Measurements from ENCODE around the gene HEPN1.

HEPN1 gene

GRCh38 chr11:124935548-124936514 is 16.8 kb downstream of the HEPN1 start, which contains the start of gene HEPACAM:
Gene HEPACAM, minus strand, starts transcription at chr11:124936047. Its CDS starts 41 bp downstream, at chr11:124936006.
- TF ChIP-seq CTCF (IDR thresholded peaks at IDR 0.05; ENCODE audit: low read depth, low read length): no peak
- H3K4me3 ChIP-seq (ENCODE audit: low read depth, low read length): no peak within 1 kb of the TSS

GRCh38 chr11:124937336-124937935 is 18.4 kb downstream of the HEPN1 start:
- H3K4me3 ChIP-seq (ENCODE audit: low read depth, low read length): no peak overlapping the region
- TF ChIP-seq CTCF (IDR thresholded peaks at IDR 0.05; ENCODE audit: low read depth, low read length): no peak

GRCh38 chr11:124938206-124938765 is 19.2 kb downstream of the HEPN1 start:
- TF ChIP-seq CTCF (IDR thresholded peaks at IDR 0.05; ENCODE audit: low read depth, low read length): no peak

GRCh38 chr11:124938970-124939369 is 19.9 kb downstream of the HEPN1 start:
- H3K4me3 ChIP-seq (ENCODE audit: low read depth, low read length): no peak overlapping the region
- TF ChIP-seq CTCF (IDR thresholded peaks at IDR 0.05; ENCODE audit: low read depth, low read length): no peak

More at GRCh38 chr11:124938206-124938765, 19.2 kb downstream of the HEPN1 start:
- H3K4me3 ChIP-seq (ENCODE audit: low read depth, low read length): no peak overlapping the region

GRCh38 chr11:124941703-124942102 is 22.7 kb downstream of the HEPN1 start:
- no peak for TF ChIP-seq CTCF (IDR thresholded peaks at IDR 0.05; ENCODE audit: low read depth, low read length)

GRCh38 chr11:124942466-124943253 is 23.6 kb downstream of the HEPN1 start:
- no peak overlapping the region for H3K4me3 ChIP-seq (ENCODE audit: low read depth, low read length)
- no peak for TF ChIP-seq CTCF (IDR thresholded peaks at IDR 0.05; ENCODE audit: low read depth, low read length)

More at GRCh38 chr11:124941703-124942102, 22.7 kb downstream of the HEPN1 start:
- H3K4me3 ChIP-seq (ENCODE audit: low read depth, low read length): no peak overlapping the region
